ENCODE measurements around the gene NAV3. TPM values are rescaled to one million over a fixed set of nuclear protein-coding genes. Genes with fewer than 3 reads are reported as not detected.

Gene NAV3
- total RNA-seq, 1 experiment from 2014 or later: 3.0 TPM

- Histone ChIP-seq H4K8ac (replicated peaks; ENCODE audit: insufficient read length, low read depth, low read length) (no peak overlapping the region), H2AK5ac (ENCODE audit: insufficient read length, low read length) (no peak overlapping the region), H3K14ac (ENCODE audit: insufficient read depth, low read length) (no peak overlapping the region), H3K79me1 (ENCODE audit: insufficient read depth, low read depth, low read length, poor library complexity, severe bottlenecking) (no peaks in the 10 kb centered on the region), H2AFZ (ENCODE audit: low read length) (no peak overlapping the region), H2BK5ac (ENCODE audit: insufficient read length, low read length) (no peak overlapping the region), H3K23ac (ENCODE audit: insufficient read length, low read depth, low read length) (no peak overlapping the region), H3K56ac (ENCODE audit: insufficient read length, low read depth, low read length) (no peak overlapping the region), H4K20me1 (ENCODE audit: control insufficient read depth, insufficient read depth, insufficient read length) (no peaks in the 10 kb centered on the region), H3K4me1 (ENCODE audit: insufficient read depth, low read length) (no peaks in the 10 kb centered on the region), H3K18ac (ENCODE audit: insufficient read length, low read depth, low read length) (no peak overlapping the region), H3K27ac (ENCODE audit: insufficient read length, low read depth, low read length) (no peak overlapping the region), H4K91ac (ENCODE audit: insufficient read length, low read depth, low read length) (no peak overlapping the region), H3K4me2 (ENCODE audit: insufficient read depth, insufficient read length, low read length) (no peak overlapping the region), H3K4ac (ENCODE audit: low read depth, low read length) (no peak overlapping the region), H3T11ph (ENCODE audit: low read length) (no peak overlapping the region), H2BK20ac (ENCODE audit: low read depth, low read length, poor library complexity, severe bottlenecking) (no peak overlapping the region), H3K9me3 (ENCODE audit: control insufficient read depth, low read depth, low read length) (no peaks in the 10 kb centered on the region), H3K23me2 (ENCODE audit: insufficient read length, low read depth, low read length, poor library complexity, severe bottlenecking) (no peaks in the 10 kb centered on the region), H2BK15ac (ENCODE audit: low read depth, low read length) (no peak overlapping the region), H2BK12ac (ENCODE audit: insufficient read length, low read depth, low read length) (no peak overlapping the region), H3K79me2 (ENCODE audit: insufficient read depth, low read length) (no peaks in the 10 kb centered on the region), H3K9ac (ENCODE audit: extremely low read depth, insufficient read length, low read length) (no peak overlapping the region), H3K27me3 (ENCODE audit: insufficient read depth, low read length) (no peaks in the 10 kb centered on the region), H2BK120ac (ENCODE audit: low read depth, low read length, poor library complexity, severe bottlenecking) (no peak overlapping the region), H4K5ac (ENCODE audit: insufficient read length, low read depth, low read length) (no peak overlapping the region)
- WGBS (ENCODE audit: extremely low coverage, insufficient read length, low lambda C conversion rate): no CpG with 5 or more reads among the region's 2 CpGs
- TF ChIP-seq CTCF (conservative IDR thresholded peaks at IDR 0.05): no peak
- H3K27ac Mint-ChIP-seq: no peak overlapping the region
- no peaks in the 10 kb centered on the region for H3K27me3 Mint-ChIP-seq (ENCODE audit: low read depth)
- DNase-seq: no peak
- peaks cover 9 to 11% of the 10 kb centered on the region in 2 experiments for H3K4me1 Mint-ChIP-seq
- H3K36me3 Mint-ChIP-seq (ENCODE audit: insufficient read depth in 1 of 3, low read depth in 3 of 3): no peaks in the 10 kb centered on the region
- H3K9me3 Mint-ChIP-seq: no peaks in the 10 kb centered on the region
- H3K4me3 Mint-ChIP-seq: no peak overlapping the region
These were observed 94.0 kb downstream of the NAV3 start for GRCh38 chr12:77924703-77925102.
